NOMO-1 treated with dmso at 0.1 percent for 144 hours (cell line): ENCODE data around the gene ARHGAP9.
"Not testable (repeated sequence)": the region's sequence is repeated elsewhere in the genome, so short reads cannot be mapped to it uniquely, and the experiment has no call there.

Source experiments
- DNase-seq: peaks from one replicate; lab custom pipeline; 2025; ENCODE audit not compliant: unreplicated experiment; lab: John Stamatoyannopoulos, UW

Gene ARHGAP9

DNA sequence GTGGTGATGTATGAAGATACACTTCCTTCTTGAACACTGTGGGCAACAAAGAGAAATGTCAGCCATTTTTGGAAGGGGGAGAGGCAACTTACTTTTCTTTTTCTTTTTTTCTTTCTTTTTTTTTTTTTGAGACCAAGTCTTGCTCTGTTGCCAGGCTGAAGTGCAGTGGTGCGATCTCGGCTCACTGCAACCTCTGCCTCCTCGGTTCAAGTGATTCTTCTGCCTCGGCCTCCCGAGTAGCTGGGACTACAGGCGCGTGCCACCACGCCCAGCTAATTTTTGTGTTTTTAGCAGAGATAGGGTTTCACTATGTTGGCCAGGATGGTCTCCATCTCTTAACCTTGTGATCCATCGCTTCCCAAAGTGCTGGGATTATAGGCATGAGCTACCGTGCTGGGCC lies 38.1 kb upstream of the ARHGAP9 start:
- not testable (repeated sequence) for DNase-seq

DNA sequence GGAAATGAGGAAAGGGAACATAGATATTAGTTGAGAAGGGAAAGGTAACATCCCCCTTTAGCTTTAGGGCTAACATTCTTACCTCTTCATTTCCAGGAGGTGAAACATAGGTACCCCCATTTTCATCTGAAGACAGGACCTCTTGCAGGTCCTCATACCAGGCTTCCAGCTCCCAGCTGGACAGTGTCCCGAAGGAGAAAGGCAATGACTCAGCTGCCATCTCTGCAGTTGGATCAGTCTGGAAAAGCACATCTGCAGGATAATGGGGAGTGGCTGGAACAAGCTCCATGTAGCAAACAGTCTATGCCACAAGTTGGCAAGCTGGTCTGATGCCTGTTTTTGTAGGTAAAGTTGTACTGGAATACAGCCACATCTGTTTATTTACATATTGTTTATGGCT lies 37.5 kb upstream of the ARHGAP9 start:
- DNase-seq: no peak

DNA sequence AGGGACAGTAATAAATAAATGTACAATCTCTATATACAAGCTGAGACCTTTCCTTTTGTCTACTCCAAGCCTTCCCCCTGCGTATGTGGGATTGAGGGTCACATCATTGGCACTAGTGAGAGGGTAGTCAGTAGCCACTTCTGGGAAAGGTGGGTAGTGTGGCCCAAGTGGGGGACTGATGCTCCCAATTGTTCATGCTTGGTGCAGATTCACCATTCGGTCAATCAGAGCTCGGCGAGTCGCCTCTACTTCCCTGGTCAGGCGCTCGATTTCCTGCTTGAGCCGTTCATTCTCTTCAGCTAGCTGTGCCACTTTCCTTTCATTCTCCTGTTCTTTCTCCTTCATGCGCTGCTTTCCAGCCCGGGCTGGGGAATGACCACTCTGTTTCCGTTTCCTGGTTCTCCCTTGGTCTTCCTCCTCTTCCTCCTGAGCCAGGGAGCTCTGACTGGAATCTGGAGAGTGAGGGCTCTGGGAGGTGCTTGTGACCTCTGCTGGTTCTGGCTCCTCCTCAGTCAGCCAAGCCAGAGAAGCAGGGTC lies 37.0 kb upstream of the ARHGAP9 start:
- DNase-seq: no peak

DNA sequence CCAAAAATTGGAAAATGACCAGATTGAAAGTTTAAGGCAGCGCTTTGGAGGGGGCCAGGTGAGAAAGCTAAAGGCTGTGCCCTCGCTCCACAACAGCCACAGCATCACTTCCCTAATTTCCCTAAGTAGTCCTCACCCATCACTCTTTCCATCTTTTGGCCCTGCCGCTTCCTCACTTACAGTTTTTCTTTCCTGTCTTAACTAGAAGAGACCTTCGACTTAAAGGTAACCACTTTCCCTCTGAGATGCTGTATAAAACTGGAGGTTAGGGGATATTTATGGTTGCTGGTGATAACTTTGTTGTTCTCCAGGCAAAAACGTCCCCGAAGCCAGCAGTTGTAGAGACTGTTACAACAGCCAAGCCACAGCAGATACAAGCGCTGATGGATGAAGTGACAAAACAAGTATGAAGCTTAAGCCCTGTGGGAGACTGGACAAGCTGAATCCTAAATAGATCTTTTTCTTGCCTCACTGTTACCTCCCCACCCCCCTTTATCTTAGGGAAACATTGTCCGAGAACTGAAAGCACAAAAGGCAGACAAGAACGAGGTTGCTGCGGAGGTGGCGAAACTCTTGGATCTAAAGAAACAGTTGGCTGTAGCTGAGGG lies 36.4 kb upstream of the ARHGAP9 start:
- DNase-seq: no peak

DNA sequence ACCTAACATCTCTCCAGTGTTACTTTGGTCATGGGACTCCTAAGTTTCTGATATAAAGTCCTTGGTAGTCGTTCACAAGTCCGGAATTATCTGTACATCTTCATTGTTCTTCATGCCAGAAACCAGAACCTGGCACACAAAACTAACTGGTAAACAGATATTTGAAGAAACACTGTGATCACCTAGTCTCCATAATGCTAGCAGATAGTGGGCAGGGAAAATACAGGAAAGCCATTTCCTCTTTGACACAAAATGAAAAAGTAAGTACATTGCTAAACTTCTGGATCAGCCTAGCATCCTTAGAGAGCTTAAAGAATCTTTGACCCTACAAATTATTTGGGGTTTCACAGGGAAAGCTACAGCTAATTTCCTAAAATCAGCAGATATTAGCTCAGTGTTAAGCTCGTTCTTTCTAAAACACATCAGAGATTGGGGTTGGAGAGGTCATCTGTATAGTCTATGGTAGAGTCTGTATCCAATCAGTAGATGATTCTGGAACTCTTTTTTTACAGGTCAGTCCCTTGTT lies 35.8 kb upstream of the ARHGAP9 start:
- DNase-seq: no peak

DNA sequence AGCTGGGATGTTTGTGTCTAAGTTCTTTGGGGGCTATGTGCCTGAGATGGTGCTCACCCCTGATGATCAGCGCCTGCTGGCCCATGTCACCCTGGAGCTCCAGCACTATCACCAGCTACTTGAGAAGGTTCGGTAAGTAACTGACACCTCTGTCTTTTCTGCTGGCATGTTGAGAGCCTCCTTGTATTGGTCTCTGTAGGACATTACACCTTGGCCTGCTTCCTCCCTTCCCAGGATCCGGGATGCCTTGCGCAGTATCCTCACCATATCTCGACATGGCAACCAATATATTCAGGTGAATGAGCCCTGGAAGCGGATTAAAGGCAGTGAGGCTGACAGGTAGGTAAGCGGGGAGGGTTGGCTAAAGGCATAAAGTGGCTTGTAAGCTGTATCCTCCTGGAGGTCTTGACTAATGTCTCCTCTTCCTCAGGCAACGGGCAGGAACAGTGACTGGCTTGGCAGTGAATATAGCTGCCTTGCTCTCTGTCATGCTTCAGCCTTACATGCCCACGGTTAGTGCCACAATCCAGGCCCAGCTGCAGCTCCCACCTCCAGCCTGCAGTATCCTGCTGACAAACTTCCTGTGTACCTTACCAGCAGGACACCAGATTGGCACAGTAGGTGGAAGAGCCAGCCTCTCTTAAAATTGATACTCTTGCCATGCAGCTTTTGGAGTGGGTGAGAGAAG lies 35.2 kb upstream of the ARHGAP9 start:
- DNase-seq: no peak

DNA sequence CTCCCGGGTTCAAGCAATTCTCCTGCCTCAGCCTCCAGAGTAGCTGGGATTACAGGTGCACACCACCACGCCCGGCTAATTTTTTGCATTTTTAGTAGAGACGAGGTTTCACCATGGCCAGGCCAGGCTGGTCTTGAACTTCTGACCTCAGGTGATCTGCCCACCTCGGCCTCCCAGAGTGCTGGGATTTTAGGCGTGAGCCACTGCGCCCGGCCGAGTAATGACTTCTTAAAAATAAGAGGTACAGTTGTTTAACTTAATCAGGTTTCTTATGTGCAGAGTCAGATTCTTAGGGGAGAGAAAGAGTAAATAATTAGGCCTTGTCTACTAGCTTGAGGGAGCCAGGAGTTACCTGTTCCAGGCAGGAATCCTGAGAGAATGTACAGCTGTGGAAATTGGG lies 34.6 kb upstream of the ARHGAP9 start:
- not testable (repeated sequence) for DNase-seq

DNA sequence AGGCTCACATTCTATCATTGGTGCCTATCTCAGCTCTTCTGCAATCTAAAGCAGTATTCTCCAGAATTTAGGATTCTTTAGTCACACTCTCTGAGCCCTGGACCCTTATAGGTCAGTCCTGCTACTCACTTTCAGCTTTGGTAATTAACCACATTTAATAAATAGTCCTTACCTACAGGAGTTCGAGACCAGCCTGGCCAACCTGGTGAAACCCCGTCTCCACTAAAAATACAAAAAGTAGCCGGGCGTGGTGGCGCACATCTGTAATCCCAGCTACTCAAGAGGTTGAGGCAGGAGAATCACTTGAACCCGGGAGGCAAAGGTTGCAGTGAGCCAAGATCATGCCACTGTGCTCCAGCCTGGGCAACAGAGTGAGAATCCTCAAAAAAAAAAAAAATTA lies 34.0 kb upstream of the ARHGAP9 start:
- not testable (repeated sequence) for DNase-seq

DNA sequence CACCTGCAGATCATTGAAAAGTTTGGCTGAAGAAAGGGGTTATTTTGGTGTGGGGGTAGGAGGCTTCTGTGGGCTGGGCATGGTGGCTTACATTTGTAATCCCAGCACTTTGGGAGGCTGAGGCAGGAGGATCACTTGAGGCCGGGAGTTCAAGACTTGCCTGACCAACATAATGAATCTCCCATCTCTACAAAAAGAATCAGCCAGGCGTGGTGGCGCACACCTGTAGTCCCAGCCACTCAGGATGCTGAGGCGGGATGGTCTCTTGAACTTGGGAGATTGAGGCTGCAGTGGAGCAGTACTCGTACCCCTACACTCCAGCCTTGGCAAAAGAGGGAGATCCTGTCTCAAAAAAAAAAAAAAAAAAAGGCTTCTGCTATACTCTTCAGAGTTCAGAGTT lies 33.6 kb upstream of the ARHGAP9 start:
- no peak for DNase-seq

DNA sequence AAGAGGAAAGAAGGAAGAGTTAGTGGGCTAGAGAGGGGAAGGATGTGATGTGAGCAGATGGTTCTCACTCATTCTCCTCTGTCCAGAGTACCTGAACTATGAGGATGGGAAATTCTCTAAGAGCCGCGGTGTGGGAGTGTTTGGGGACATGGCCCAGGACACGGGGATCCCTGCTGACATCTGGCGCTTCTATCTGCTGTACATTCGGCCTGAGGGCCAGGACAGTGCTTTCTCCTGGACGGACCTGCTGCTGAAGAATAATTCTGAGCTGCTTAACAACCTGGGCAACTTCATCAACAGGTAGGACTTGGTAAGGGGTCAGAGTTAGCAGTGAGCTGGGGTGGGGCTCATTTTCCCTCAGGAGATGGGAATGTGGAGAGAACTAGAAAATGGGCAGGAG lies 33.0 kb upstream of the ARHGAP9 start:
- no peak for DNase-seq

DNA sequence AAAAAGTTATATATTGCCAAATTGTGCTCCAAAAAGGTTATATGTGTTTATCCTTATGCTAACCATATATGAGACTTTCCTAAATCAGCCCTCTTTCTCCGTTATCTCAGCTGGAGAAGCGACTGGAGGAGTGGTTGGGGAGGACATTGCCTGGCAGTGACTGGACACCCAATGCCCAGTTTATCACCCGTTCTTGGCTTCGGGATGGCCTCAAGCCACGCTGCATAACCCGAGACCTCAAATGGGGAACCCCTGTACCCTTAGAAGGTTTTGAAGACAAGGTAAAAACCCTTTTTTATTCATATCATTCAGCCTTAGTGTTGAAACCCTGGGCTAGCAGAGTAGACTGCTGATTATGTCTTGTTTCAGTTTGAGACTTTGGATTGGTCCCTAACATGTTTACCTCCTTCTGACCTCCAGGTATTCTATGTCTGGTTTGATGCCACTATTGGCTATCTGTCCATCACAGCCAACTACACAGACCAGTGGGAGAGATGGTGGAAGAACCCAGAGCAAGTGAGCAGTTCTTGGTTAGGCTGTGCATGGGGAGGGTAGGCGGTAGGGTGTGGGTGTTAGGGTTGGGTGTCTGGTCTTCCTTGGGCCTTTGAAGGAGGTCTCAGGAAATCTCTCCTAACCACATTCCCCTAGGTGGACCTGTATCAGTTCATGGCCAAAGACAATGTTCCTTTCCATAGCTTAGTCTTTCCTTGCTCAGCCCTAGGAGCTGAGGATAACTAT lies 32.1 kb upstream of the ARHGAP9 start:
- DNase-seq: no peak

DNA sequence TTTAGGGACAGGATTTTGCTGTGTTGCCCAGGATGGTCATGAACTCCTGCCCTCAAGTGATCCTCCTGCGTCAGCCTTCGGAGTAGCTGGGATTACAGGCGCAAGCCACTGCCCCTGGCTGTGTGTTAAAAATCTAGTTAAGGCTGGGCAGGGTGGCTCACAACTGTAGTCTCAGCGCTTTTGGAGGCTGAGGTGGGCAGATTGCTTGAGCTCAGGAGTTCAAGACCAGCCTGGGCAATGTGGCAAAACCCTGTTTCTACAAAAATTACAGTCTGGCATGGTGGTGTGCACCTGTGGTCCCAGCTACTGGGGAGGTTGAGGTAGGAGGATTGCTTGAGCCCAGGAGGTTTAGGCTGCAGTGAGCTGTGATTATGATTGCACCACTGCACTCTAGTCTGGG lies 31.5 kb upstream of the ARHGAP9 start:
- no peak for DNase-seq

DNA sequence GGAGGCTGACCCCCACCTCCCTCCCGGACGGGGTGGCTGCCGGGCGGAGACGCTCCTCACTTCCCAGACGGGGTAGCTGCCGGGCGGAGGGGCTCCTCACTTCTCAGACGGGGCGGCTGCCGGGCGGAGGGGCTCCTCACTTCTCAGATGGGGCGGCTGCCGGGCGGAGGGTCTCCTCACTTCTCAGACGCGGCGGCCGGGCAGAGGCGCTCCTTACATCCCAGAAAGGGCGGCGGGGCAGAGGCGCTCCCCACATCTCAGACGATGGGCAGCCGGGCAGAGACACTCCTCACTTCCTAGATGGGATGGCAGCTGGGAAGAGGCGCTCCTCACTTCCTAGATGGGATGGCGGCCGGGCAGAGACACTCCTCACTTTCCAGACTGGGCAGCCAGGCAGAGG lies 28.1 kb upstream of the ARHGAP9 start:
- DNase-seq: not testable (repeated sequence)

DNA sequence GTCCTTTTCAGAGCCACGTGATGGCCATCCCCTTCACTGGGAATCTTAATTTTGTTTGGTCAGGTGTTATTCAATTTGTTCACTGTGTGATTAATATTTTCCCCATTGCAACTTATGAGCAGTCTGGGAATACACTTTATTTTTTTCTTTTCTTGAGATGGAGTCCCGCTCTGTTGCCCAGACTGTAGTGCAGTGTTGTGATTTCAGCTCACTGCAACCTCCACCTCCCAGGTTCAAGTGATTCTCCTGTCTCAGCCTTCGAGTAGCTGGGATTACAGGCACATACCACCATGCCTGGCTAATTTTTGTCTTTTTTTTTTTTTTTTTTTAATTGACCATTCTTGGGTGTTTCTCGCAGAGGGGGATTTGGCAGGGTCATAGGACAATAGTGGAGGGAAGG lies 26.9 kb upstream of the ARHGAP9 start:
- DNase-seq: not testable (repeated sequence)

DNA sequence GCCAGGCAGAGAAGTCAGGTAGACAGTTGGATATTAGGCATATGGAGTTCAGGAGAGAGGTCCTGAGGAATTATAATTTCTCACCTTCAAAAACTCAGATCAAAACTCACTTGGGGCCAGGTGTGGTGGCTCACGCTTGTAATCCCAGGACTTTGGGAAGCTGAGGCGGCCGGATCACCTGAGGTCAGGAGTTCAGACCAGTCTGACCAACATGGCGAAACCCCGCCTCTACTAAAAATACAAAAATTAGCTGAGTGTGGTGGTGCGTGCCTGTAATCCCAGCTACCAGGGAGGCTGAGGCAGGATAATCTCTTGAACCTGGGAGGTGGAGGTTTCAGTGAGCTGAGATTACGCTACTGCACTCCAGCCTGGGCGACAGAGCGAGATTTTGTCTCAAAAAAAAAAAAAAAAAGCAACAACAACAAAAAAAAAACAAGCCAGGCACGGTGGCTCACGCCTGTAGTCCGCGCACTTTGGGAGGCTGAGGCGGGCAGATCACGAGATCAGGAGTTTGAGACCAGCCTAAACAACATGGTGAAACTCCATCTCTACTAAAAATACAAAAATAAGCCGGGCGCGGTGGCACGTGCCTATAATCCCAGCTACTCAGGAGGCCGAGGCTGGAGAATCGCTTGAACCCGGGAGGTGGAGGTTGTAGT lies 22.8 kb upstream of the ARHGAP9 start:
- DNase-seq: not testable (repeated sequence)

DNA sequence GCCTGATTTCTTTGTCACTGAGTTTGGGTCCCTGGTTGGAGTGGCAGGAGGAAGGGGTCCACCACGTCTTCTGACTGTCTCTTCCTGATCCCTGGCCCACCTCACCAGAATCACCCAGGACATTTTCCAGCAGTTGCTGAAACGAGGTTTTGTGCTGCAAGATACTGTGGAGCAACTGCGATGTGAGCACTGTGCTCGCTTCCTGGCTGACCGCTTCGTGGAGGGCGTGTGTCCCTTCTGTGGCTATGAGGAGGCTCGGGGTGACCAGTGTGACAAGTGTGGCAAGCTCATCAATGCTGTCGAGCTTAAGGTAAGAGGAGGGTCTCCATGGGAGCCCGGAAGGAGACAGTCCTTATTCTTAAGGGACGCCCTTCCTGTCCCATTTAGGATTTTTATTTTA lies 20.5 kb upstream of the ARHGAP9 start:
- DNase-seq: no peak

DNA sequence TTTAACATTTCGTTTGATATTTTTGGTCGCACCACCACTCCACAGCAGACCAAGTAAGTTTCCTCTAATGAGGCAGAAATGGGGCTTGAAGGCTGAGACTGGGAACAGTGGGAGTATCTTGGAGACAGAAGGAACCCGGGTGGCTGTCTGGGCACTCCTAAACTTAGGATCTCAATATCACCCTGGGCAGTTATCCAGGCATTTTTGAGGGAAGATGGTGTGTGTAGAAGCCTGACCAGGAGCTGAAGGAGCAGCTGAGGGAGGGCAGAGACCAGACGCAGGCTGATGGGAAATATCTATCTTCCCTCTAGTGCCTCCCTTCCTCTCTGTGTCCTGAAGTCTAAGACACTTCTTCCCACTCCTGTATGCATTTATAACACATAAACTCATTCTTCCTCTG lies 18.9 kb upstream of the ARHGAP9 start:
- no peak for DNase-seq

DNA sequence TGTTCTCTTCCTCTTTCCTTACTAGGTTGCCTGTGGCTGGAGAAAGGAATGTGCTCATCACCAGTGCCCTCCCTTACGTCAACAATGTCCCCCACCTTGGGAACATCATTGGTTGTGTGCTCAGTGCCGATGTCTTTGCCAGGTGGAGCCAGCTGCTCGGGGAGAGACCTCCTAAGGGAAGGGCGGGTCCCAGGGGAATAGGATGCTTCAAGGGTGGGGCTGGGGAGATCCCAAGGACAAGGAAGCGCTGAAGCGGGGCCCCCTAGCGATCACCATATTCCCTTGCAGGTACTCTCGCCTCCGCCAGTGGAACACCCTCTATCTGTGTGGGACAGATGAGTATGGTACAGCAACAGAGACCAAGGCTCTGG lies 18.5 kb upstream of the ARHGAP9 start:
- DNase-seq: no peak

DNA sequence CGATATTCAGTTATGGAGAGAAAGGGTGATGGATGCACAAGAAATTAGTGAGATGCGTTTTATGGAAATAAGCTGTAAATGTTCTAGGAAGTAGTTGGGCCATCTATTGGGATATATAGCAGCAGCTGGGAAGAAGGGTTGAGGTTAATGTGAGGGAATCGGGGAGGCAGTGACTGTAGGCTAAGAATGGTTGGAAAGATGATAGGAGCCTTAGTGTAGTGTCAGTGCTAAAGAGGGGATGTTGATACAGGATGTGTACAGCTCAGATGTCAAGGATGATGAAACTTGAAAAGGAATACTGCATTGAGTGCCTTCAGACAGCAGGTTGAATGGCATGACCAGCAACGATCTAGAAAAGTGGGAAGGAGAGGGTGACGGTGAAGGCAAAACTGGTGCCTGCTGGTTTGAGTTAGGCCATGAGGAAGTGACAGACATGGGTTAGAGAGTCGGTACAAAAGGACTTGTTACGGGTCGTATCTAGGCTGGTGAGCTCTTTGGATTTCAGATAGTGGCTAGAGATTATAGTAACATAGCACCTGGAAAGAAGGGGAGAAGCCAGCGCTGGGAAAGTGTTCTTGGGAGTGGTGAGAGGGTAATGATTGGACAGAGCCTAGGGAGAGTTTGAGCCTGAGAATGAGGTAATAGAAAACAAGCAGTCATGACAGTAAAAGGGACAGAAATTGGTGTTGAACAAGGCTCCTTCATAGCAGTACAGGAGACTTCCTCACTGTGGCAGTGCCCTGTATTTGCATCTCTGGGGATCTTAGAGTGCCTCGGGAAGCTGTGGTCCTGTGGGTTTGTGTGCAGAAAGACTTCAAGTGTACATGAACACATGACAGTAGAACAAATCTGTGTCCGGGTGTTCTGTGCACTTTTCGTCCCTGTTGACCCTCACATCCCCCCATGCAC lies 17.8 kb upstream of the ARHGAP9 start:
- DNase-seq: no peak

DNA sequence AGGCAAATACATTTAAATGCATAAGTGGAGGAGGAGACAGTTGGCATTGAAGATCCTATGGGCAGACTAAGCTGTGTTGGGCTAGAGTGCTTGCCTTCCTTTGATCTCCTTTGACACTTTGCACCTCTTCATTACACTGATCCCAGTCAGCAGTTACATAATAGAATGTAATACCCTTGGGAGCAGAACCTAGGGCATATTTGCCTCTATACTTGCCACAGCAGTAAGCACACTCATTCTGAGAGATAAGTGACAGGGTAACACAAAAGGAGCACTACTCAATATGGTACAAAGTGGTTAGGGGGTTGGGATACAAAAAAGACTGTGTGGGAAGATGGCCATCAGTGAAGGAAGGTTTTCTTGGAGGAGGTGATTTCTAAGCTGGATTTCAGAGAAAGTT lies 17.2 kb upstream of the ARHGAP9 start:
- DNase-seq: no peak
